OCI-LY3 (cell line): ENCODE measurements around the gene CCDC178.

Experiments
- CTCF ChIP-seq: fragments of 200-600, 300-600 bp; sonication (generic); IDR thresholded peaks from 2 replicates; pipeline ENCODE4 v1.5.1; 2014; ENCODE audit warnings: antibody characterized with exemption, low read length, low read depth
- EZH2phosphoT487 ChIP-seq: fragments of 200-600 bp; shearing (Covaris generic); IDR thresholded peaks from 2 replicates; pipeline ENCODE4 v1.6.1; 2018; ENCODE audit warnings: antibody characterized with exemption, mixed run types, low read depth

- TF ChIP-seq CTCF, result no peak
- TF ChIP-seq EZH2phosphoT487, result no peak
These were observed 479.0 kb downstream of the CCDC178 start for GRCh38 chr18:32961538-32961937.
